Esophagus muscularis mucosa (tissue), 4 donors: Measurements from ENCODE around the gene ZNF536. TPM values are rescaled to one million over a fixed set of nuclear protein-coding genes. Genes with fewer than 3 reads are reported as not detected.

Experiments used
- DNase-seq: peaks from one replicate; pipeline ENCODE4 v3.0.0-alpha.2; 2017; ENCODE audit errors: extremely low spot score
- H3K27ac ChIP-seq, 4 donors: fragments of 200-600 bp; sonication (generic); replicated peaks in 1 of 4; 1 replicate in 3 of 4; 2 replicates in 1 of 4; pipeline ENCODE4 v1.5.1; 2016 to 2019; ENCODE audit warnings: mild to moderate bottlenecking in 1 of 4
- H3K27me3 ChIP-seq, 4 donors: fragments of 200-600 bp; sonication (generic); one replicate each; pipeline versions ENCODE4 v1.5.1 to v1.6.0; 2016 to 2019
- H3K36me3 ChIP-seq, 4 donors: fragments of 200-600 bp; sonication (generic); one replicate each; pipeline ENCODE4 v1.5.1; 2016 to 2019
- H3K4me1 ChIP-seq, 4 donors: fragments of 200-600 bp; sonication (generic); one replicate each; pipeline ENCODE4 v1.5.1; 2016 to 2019
- H3K4me3 ChIP-seq, 4 donors: fragments of 200-600 bp; sonication (generic); 1 replicate in 2 of 4; 2 replicates in 2 of 4; pipeline ENCODE4 v1.5.1; 2016 to 2019; ENCODE audit warnings: mild to moderate bottlenecking in 4 of 4, moderate library complexity in 1 of 4
- H3K9me3 ChIP-seq, 4 donors: fragments of 200-600 bp; sonication (generic); 1 replicate in 3 of 4; 2 replicates in 1 of 4; pipeline ENCODE4 v1.5.1; 2016 to 2019
- CTCF ChIP-seq, 3 experiments: fragments of 200-600 bp in 2 of 3; fragments of 450-650 bp in 1 of 3; sonication (generic) in 2 of 3; IDR thresholded peaks; one replicate each; pipeline ENCODE4 v1.5.1; 2017 to 2019; ENCODE audit warnings: antibody characterized with exemption in 3 of 3, mild to moderate bottlenecking in 2 of 3, moderate library complexity in 1 of 3
- EP300 ChIP-seq: sonication (generic); formaldehyde crosslinking; IDR thresholded peaks from one replicate; pipeline ENCODE4 v1.6.1; 2017; ENCODE audit warnings: antibody characterized with exemption
- POLR2A ChIP-seq: fragments of 450-650 bp; IDR thresholded peaks from one replicate; pipeline ENCODE4 v1.6.1; 2017; ENCODE audit warnings: antibody characterized with exemption, moderate library complexity, mild to moderate bottlenecking, low read depth
- POLR2AphosphoS5 ChIP-seq, 2 donors: sonication (generic); formaldehyde crosslinking; IDR thresholded peaks; one replicate each; pipeline ENCODE4 v1.6.1; 2017; ENCODE audit warnings: antibody characterized with exemption in 2 of 2
- WGBS: methylation state at CpG from one replicate; pipeline ENCODE4 v1.1.5; 2018; 5-methylcytosine and 5-hydroxymethylcytosine counted together
- intact Hi-C: fragments of 100-400 bp; cut with DNase I; formaldehyde crosslinking; loops from one replicate; pipeline ENCODE4 v1.15.1; 2023
- total RNA-seq, 4 donors: library from RNA; depleted of rRNA; stranded (reverse); fragments of >200 nt; gene quantifications; one replicate each; pipeline versions ENCODE4 v1.1.0 to v1.2.1, GENCODE V29; 2016

The ZNF536 gene
- total RNA-seq, 4 donors from 2014 or later, result 2.5 to 7.3 (median 5.6) TPM

GRCh38 chr19:30367006-30367405 is 5.2 kb upstream of the ZNF536 start:
- Histone ChIP-seq H3K4me1 (no peaks in the 10 kb centered on the region), H3K27me3 (peaks cover 0 to 35% (median 0%) of the 10 kb centered on the region in 4 donors), H3K27ac (no peak overlapping the region), H3K9me3 (no peaks in the 10 kb centered on the region), H3K36me3 (no peaks in the 10 kb centered on the region), H3K4me3 (no peak overlapping the region)
- intact Hi-C loops, result no loop called here
- DNase-seq, result no peak
- WGBS, result 66% methylated on average over 7 of the region's 7 CpGs
- TF ChIP-seq POLR2A (no peak), EP300 (no peak), POLR2AphosphoS5 (IDR thresholded peaks at IDR 0.05) (no peak), CTCF (IDR thresholded peaks at IDR 0.05) (no peak)

- 83% methylated on average over 7 of the region's 9 CpGs for WGBS
- DNase-seq, result no peak
- H3K9me3 ChIP-seq, result no peaks in the 10 kb centered on the region
- no peak overlapping the region for H3K27ac ChIP-seq
- intact Hi-C loops, result no loop called here
- no peaks in the 10 kb centered on the region for H3K36me3 ChIP-seq
- H3K4me3 ChIP-seq, result no peak overlapping the region
- peaks cover 0 to 39% (median 0%) of the 10 kb centered on the region in 4 donors for H3K27me3 ChIP-seq
- no peaks in the 10 kb centered on the region for H3K4me1 ChIP-seq
- TF ChIP-seq POLR2A, result no peak
- TF ChIP-seq POLR2AphosphoS5 (IDR thresholded peaks at IDR 0.05), result no peak
- no peak for TF ChIP-seq CTCF (IDR thresholded peaks at IDR 0.05)
- TF ChIP-seq EP300, result no peak
Measured at GRCh38 chr19:30367421-30367820, 4.8 kb upstream of the ZNF536 start.

- no peak for DNase-seq
- no peak for TF ChIP-seq POLR2AphosphoS5 (IDR thresholded peaks at IDR 0.05)
- no peaks in the 10 kb centered on the region for H3K36me3 ChIP-seq
- peaks cover 0 to 62% (median 0%) of the 10 kb centered on the region in 4 donors for H3K27me3 ChIP-seq
- no peaks in the 10 kb centered on the region for H3K9me3 ChIP-seq
- 83% methylated on average over 6 of the region's 6 CpGs for WGBS
- H3K4me1 ChIP-seq, result peaks cover 0 to 5% (median 2%) of the 10 kb centered on the region in 4 donors
- intact Hi-C loops, result no loop called here
- no peak overlapping the region for H3K27ac ChIP-seq
- H3K4me3 ChIP-seq, result no peak overlapping the region
Measured at GRCh38 chr19:30369833-30370232, 2.4 kb upstream of the ZNF536 start.

DNA sequence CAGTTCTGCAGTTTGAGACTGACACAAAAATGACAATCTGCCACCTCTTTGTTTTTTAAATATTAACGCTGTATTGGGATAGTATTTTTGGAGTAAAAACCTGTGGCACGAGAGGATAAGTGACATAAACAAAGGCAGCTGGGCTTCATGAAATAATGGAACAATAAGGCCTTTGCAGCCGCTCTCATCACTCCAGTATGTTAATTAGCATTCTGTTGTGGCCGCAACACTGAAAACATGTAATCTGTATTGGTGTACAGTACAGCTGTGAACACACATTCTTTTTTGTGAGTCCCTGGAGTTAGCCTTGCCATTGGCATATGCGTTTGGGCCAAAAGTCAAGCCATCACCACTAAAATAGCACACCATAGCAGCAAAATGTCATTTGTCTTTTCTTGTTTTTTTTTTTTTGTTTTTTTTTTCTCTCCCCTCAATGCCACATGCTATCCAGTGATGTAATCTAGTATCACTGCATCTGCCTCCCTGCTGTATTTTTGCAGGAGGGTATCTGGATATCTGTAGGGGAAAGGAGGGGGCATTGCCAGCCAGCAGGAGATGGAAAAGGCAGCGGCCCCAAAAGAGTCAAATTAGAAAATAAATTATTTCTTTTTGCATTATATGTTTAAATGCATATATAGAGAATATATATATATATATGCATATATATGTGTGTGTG is 885 bp upstream of the ZNF536 start:
- intact Hi-C loops, result no loop called here
- TF ChIP-seq EP300 (no peak), POLR2A (no peak), CTCF (IDR thresholded peaks at IDR 0.05) (no peak), POLR2AphosphoS5 (IDR thresholded peaks at IDR 0.05) (no peak)
- no peak for DNase-seq
- peaks cover 0 to 72% (median 7%) of the 10 kb centered on the region in 4 donors for H3K27me3 ChIP-seq
- H3K4me1 ChIP-seq, result peaks cover 0 to 12% (median 4%) of the 10 kb centered on the region in 4 donors
- H3K27ac ChIP-seq, result no peak overlapping the region
- no peaks in the 10 kb centered on the region for H3K36me3 ChIP-seq
- WGBS, result 87% methylated on average over 6 of the region's 6 CpGs
- H3K9me3 ChIP-seq, result no peaks in the 10 kb centered on the region
- no peak overlapping the region for H3K4me3 ChIP-seq

GRCh38 chr19:30373593-30373992 is 1.4 kb downstream of the ZNF536 start:
- no peak for DNase-seq
- TF ChIP-seq EP300, result no peak
- no peak for TF ChIP-seq POLR2A
- no peak for TF ChIP-seq CTCF (IDR thresholded peaks at IDR 0.05)
- no peak for TF ChIP-seq POLR2AphosphoS5 (IDR thresholded peaks at IDR 0.05)
- 41% methylated on average over 17 of the region's 17 CpGs for WGBS
- Histone ChIP-seq H3K27me3 (peaks cover 0 to 75% (median 15%) of the 10 kb centered on the region in 4 donors), H3K9me3 (no peaks in the 10 kb centered on the region), H3K4me3 (no peak overlapping the region), H3K4me1 (peaks cover 0 to 12% (median 4%) of the 10 kb centered on the region in 4 donors), H3K27ac (no peak overlapping the region), H3K36me3 (no peaks in the 10 kb centered on the region)
- intact Hi-C loops, result no loop called here
